Measurements from ENCODE around the gene MAP2K3.

The MAP2K3 gene

DNA sequence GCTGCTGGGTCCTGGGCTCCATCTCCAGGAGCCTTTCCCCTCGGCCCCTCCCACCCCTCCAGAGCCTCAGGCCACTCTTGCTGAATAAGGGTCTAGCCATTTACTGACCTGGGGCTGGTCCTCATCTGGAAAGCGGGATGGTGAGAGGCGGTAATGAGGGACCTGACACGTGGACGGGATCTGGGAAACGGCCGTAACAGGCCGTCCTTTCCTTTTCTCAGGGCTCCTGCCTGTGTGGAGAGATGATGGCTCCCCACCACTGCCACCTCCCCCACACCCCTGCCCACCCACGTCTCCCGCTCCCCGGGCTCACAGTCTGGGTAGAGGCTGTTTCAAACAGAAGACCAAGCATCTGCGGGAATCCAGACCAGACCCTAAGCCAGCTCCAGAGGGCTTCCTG, 71.1 kb downstream of the MAP2K3 start:
- no peak for DNase-seq

DNA sequence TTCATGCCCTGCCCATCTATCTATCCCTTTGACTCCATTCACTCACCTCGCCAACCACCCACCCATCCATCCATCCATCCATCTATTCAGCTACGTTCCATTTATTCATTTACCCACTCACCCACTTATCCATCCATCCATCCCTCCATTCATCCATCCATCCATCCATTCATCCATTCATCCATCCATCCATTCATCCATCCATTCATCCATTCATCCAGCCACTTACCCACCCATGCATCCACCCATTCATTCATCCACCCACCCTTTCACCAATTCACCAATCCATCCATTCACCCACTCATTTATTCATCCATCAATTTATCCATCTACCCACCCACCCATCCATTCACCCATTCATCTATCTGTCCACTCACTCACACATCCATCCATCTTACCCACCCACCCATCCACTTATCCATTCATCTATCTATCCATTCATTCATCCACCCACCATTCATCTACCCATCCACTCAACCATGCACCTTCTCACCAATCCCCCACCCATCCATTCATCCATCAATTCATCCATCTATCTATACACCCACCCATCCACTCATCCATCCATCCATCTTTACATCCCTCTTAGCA, 72.1 kb downstream of the MAP2K3 start:
- DNase-seq, result no peak

DNA sequence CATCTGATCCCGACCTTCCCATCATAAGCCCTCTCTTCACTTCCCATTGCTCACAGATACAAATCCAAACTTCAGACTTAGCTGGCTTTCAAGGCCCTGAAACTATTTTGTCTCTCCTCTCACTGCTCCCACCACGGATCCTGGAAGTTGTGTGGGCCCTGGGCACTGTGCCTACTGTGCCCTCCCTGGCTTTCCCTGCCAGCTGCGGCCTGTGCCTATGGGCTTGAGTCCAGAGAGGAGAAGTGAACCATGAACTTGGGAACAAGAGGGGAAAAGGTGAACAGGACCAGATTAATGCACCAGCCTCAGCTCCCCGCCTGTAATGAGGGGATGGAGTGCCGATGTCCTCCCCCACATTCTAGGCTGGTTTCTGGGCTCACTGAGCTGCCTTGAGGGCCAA, 72.8 kb downstream of the MAP2K3 start:
- no peak for DNase-seq

DNA sequence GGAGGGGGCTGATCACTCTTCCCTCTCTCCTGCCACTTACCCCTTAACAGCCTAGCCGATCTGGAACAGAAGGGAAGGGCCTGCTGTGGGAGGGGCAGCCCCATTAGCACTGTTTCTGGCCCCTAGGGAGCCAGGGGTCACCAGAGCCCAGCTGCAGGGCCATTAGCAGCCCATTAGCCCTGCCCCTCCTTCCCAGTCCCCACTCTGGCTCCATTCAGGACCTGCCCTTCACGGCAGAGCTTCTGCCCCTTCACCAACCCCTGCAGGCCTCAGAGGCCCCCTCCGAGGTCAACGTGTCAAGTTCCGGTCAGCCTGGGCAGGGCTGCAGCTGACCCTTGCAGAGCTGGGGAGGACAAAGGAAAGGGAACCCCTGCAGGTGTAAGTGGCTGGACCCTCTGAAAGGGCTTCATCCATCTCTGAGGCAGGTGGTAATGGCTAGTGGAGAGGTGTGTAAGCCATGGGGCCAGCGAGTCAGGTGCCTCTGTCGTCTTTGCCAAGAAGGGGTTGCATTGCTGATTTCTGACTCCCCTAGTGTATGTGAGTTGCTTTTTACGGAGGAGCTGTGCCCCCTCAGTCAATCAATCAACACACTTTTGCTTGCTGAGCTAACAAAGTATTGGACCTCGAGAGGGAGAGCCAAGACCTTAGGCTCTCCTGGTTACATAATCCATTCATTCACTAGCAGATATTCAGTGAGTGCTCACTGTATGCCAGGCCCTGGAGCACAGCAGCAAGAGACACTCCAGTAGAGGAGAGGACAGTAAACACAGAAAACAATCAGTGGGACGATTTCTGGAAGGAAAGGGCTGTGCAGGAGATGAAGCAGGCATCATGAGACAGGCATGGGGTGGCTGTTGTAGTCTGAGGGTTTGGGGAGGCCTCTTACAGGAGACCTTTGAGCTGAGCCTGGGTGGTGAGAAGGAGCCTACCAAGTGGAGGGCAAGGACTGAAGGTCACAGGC, 73.5 kb downstream of the MAP2K3 start:
- no peak for DNase-seq

DNA sequence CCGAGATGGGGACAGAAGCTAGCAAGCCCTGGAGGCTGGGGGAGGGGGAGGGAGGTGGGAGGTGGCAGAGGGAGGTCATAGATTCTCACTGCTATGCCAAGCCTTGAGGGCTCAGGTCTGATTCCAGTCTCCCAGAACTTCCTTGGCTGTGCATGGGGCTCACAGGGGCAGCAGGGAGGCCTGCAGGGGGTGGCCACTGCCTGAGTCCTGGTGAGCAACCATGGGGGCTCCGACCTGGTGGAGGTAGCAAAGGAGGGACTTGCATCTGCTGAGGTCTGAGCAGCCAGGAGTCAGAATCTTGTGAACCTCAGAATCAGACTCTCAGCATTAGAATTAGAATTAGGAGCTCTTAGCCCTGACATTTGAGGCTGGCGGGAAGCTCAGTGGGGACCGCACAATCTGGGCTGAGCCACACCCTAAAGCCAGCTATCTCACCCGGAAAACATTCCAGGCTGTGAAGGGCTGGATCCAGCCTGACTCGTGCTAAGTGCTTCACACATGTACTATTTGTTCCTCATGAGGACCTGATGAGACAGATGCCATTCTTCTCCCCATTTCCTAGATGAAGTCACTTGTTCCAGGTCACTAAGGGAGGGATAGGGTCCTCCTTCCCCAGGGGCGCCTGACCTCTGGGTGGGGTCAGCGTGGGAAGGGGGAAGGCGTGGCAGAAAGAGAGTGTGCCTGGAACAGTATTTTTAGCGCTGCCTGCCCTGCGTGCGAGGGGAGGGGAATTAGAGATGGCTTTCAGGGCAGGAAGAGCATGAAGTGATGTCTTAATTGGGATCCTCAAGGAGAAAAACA, 74.4 kb downstream of the MAP2K3 start:
- DNase-seq, result no peak

DNA sequence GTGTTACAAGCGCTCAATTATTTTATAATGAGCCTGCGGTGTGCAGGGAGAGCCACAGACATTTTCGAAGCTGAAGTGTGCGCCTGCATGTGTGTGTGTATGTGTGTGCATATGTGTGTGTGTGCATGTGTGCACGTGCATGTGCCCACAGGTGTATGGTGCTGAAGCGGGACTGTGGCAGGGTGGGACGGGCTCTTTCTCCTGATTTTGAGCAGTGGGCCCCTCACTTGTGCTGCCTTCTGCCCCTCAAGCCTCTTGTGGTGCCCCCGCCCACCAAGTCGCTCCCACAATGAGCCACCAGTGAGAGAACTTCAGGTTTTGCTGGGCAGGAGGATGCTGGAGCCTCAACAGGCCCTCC, 75.0 kb downstream of the MAP2K3 start:
- no peak for DNase-seq

DNA sequence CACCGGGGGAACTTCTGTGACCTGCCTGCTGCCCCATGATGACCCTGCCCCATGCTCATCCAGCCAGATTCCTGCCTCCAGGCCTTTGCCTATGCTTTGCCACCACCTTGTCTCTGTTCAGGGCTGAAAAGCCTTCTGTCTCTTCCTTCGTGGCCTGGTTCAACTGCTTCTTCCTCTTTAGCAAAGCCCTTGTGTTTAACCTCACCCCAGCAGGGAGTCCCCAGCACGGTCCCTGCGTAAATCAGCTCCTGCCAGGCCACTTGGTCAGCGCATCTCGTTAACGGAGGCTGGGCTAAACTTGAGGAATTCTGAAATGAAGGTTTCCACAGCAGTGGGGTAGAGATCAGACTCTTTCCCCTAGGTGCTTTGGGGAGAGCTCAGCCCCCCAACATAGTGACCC, 75.5 kb downstream of the MAP2K3 start:
- DNase-seq, result no peak

DNA sequence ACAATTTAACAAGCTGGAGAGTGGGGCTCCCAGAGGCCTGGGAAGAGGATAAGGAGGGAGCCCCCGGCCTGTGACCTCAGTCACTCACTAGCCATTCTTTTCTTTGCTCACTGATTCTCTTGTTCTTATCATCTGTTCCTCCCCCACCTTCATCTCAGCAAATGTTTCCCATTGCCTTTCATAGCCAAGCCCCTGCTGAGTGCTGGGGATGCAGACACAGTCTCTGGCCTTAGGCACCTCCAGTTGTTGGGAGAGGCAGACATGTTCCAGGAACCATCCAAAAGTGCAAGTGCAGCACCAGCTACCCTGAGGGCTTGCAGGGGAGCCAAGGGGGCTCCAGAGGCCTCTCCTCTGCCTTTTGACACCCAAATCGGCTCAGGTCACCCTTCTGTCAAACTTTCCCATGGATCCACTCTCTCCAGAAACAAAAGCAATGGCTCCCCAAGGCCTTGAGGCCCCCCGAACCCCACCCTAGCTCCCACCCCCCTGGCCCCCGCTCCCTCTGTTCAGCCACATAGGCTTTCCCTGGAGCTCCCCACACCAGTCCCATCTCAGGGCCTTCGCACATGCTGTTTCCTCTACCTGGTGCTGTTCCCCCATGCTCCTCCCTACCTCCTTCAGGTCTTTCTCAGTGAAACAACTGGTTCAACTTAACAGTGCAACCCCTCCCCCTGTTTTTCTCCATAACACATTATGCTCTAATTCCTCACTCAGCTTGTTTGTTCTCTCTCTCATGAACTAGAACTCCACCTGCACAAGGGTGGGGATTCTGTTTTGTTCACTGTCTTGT, 76.7 kb downstream of the MAP2K3 start:
- DNase-seq, result no peak

DNA sequence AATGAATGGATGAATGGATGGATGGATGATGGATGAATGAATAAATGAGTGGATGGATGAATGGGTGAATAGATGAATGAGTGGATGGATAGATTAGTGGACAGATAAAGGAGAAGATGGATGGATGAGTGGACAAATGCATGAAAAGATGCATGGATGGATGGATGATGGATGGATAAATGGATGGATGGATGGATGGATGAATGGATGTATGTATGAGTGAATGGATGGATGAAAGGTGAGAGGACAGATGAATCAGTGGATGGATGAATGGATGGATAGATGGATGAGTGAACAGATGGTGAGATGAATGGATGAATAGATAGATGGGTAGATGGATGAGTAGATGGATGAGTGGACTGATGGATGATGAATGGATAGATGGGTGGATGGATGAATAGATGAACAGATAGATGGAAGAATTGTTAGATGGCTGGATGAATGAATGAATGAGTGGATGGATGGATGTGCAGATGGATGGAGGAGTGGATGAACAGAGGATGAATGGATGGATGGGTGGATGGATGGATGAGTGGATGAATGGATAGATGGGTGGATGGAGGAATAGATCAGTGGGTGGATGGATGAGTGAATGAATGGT, 77.9 kb downstream of the MAP2K3 start:
- DNase-seq, result no peak

DNA sequence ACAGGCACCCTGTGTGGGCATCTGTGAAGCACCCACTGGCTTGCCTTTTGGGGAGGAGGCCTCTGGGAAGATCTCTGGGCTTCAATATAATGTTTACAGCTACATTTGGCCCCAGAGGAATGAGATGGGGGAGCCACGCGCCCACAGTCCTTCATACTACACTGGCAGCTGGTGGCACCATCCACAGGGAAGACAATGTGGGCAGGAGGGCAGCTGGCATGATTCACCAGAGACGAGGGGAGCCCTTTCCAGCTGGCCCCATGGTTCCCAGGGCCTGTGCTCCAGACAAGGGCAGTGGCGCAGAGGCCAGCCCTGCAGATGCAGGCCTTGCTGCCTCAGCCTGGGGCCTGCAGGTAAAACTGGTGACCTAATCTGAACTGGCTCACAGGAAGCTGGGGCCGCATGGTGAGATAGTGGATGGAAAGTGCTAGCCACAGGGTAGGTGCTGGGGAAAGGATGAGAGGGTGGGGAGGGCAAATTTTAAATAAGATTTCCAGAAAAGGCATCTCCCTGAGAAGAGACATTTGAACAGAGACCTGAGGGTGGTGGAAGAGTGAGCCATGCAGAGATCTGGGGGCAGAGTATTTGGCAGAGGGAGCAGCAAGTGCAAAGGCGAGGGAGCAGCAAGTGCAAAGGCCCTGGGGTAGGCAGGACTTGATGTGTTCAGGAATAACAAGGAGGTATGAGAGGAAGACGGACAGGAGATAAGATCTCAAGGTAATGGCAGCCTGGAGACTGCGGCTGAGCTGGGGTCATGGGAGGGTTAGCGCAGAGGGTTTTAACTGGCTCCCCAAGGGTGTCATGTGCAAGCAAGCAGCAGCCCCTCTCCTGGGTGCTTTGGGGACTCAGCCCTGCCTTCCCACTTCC, 79.5 kb downstream of the MAP2K3 start:
- DNase-seq, result no peak

Data from DMS153 (cell line).